ENCODE measurements around the gene TP53I13. TPM values are rescaled to one million over a fixed set of nuclear protein-coding genes. Genes with fewer than 3 reads are reported as not detected.

The TP53I13 gene
- total RNA-seq, 1 donor from 2014 or later, result 78.8 TPM

GRCh38 chr17:29619251-29619650 is 50.8 kb downstream of the TP53I13 start:
- H3K4me3 ChIP-seq (ENCODE audit: low read depth, low read length), result no peak overlapping the region
- peak; percentile 62 for TF ChIP-seq CTCF (conservative IDR thresholded peaks at IDR 0.05; ENCODE audit: low read depth, low read length)
- DNase-seq (ENCODE audit: low read depth), result no peak

GRCh38 chr17:29620271-29620670 is 51.8 kb downstream of the TP53I13 start:
- no peak overlapping the region for H3K4me3 ChIP-seq (ENCODE audit: low read depth, low read length)
- DNase-seq (ENCODE audit: low read depth), result no peak

GRCh38 chr17:29620779-29621500 is 52.4 kb downstream of the TP53I13 start:
- no peak for TF ChIP-seq CTCF (conservative IDR thresholded peaks at IDR 0.05; ENCODE audit: low read depth, low read length)
- DNase-seq (ENCODE audit: low read depth), result no peak
- no peak overlapping the region for H3K4me3 ChIP-seq (ENCODE audit: low read depth, low read length)

More at GRCh38 chr17:29620271-29620670, 51.8 kb downstream of the TP53I13 start:
- no peak for TF ChIP-seq CTCF (conservative IDR thresholded peaks at IDR 0.05; ENCODE audit: low read depth, low read length)

GRCh38 chr17:29621751-29622194 is 53.3 kb downstream of the TP53I13 start:
- no peak for TF ChIP-seq CTCF (conservative IDR thresholded peaks at IDR 0.05; ENCODE audit: low read depth, low read length)
- peak overlapping the region; percentile 85 for H3K4me3 ChIP-seq (ENCODE audit: low read depth, low read length)
- DNase-seq (ENCODE audit: low read depth), result no peak

Other genes starting within 250 kb of the TP53I13 start
- 22.0 and 34.1 TPM in 2 replicates for gene TAOK1, start 178.3 kb upstream of the TP53I13 start, total RNA-seq
- 8.2 and 11.3 TPM in 2 replicates for gene ABHD15, start 1.7 kb upstream of the TP53I13 start, total RNA-seq
- gene GIT1, start 20.9 kb downstream of the TP53I13 start, total RNA-seq, result 61.3 and 74.3 TPM in 2 replicates
- gene ANKRD13B, start 24.4 kb downstream of the TP53I13 start, total RNA-seq, result 12.9 and 30.7 TPM in 2 replicates
- gene CORO6, start 54.2 kb downstream of the TP53I13 start, total RNA-seq, result 4.4 and 28.7 TPM in 2 replicates

Measured in epithelial cell of proximal tubule (primary cell).